Measurements from ENCODE around the gene STUM. TPM values are rescaled to one million over a fixed set of nuclear protein-coding genes. Genes with fewer than 3 reads are reported as not detected.

The STUM gene
- polyA plus RNA-seq, 2 of the 4 experiments (the other 2 are of a cell fraction), result not detected

DNA sequence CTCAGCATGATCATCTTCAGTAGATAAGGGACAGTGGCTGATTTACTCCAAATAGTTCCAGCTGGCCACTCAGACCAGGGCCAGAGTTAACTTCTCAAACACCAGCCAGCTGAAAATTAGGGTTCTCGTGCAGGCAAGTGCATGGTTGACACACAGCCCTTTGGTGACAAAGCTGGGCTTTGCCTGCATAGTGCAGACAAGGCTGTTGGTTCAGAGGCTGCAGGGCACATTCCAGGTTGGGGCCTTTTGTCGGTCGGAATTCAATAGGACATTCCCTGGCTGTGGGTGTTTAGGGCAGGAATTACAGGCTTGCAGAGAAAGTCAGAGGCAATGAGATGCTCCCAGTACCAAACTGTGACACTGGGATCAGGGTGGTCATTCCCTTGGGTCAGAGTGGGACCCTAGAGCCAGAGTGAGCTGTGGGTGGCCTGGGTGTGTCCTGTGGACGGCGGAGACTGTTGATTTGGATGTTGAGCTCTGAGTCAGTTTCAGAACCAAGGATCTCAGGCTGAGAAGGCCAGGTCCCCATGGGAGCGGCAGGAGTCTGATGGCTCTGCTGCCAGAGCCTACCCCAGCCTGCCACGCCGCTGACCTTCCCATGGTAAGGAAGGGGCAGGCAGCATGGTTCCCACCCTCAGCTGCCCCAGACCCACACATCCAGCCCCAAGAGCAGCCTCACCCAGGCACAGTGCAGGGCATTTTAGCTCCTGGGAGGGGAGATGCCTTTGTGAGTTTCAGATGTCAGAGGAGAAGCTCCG, 56.2 kb downstream of the STUM start:
- Histone ChIP-seq H3K4me1 (no peaks in the 10 kb centered on the region), H3K4me2 (no peak overlapping the region), H3K27ac (no peak overlapping the region), H3K9me3 (no peaks in the 10 kb centered on the region), H3K4me3 (no peak overlapping the region)
- no peak for TF ChIP-seq FOXS1 (CRISPR knock-in tag; IDR thresholded peaks at IDR 0.05)
- TF ChIP-seq, protein P1, sequence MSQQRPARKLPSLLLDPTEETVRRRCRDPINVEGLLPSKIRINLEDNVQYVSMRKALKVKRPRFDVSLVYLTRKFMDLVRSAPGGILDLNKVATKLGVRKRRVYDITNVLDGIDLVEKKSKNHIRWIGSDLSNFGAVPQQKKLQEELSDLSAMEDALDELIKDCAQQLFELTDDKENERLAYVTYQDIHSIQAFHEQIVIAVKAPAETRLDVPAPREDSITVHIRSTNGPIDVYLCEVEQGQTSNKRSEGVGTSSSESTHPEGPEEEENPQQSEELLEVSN (IDR thresholded peaks at IDR 0.05; ENCODE audit: borderline replicate concordance, low read depth), result no peak
- TF ChIP-seq POLR2A (IDR thresholded peaks at IDR 0.05; ENCODE audit: low read length), result no peak
- TF ChIP-seq BHLHE40 (IDR thresholded peaks at IDR 0.05; ENCODE audit: low read depth, low read length), result no peak
- TF ChIP-seq SMC3 (IDR thresholded peaks at IDR 0.05), result no peak
- TF ChIP-seq ZC3H11A (IDR thresholded peaks at IDR 0.05), result no peak
- TF ChIP-seq TP53 (CRISPR knock-in tag; IDR thresholded peaks at IDR 0.05), result no peak
- no peak for TF ChIP-seq EHF (CRISPR knock-in tag; IDR thresholded peaks at IDR 0.05)
- TF ChIP-seq, protein P2, sequence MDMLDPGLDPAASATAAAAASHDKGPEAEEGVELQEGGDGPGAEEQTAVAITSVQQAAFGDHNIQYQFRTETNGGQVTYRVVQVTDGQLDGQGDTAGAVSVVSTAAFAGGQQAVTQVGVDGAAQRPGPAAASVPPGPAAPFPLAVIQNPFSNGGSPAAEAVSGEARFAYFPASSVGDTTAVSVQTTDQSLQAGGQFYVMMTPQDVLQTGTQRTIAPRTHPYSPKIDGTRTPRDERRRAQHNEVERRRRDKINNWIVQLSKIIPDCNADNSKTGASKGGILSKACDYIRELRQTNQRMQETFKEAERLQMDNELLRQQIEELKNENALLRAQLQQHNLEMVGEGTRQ (IDR thresholded peaks at IDR 0.05), result no peak
- TF ChIP-seq RARB (CRISPR knock-in tag; IDR thresholded peaks at IDR 0.05), result no peak
- TF ChIP-seq NPAS2 (CRISPR knock-in tag; IDR thresholded peaks at IDR 0.05; ENCODE audit: borderline replicate concordance), result no peak
- TF ChIP-seq, protein P3, sequence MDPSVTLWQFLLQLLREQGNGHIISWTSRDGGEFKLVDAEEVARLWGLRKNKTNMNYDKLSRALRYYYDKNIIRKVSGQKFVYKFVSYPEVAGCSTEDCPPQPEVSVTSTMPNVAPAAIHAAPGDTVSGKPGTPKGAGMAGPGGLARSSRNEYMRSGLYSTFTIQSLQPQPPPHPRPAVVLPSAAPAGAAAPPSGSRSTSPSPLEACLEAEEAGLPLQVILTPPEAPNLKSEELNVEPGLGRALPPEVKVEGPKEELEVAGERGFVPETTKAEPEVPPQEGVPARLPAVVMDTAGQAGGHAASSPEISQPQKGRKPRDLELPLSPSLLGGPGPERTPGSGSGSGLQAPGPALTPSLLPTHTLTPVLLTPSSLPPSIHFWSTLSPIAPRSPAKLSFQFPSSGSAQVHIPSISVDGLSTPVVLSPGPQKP (IDR thresholded peaks at IDR 0.05; ENCODE audit: low read depth, low read length), result no peak
- TF ChIP-seq ZSCAN20 (CRISPR knock-in tag; IDR thresholded peaks at IDR 0.05), result no peak
- TF ChIP-seq ZFP36 (IDR thresholded peaks at IDR 0.05; ENCODE audit: borderline replicate concordance, partially characterized antibody), result no peak
- TF ChIP-seq RAD21 (conservative IDR thresholded peaks at IDR 0.05 in 1 of 2, IDR thresholded peaks at IDR 0.05 in 1 of 2), result no peak
- CTCF ChIA-PET, result interaction anchor here (1.2 to 1.5 kb wide), 5 partner anchors 21 to 180 kb away, joined by 4 to 6 read pairs (median 5); no protein-coding TSS in a partner anchor
- 89% methylated on average over 9 of the region's 9 CpGs for WGBS (ENCODE audit: missing lambda C conversion rate)
- FAIRE-seq (no peak), DNase-seq (ENCODE audit: low read depth in 1 of 2, low spot score in 1 of 2) (no peak), ATAC-seq (no peak)
- POLR2A ChIA-PET, result no interaction called here

DNA sequence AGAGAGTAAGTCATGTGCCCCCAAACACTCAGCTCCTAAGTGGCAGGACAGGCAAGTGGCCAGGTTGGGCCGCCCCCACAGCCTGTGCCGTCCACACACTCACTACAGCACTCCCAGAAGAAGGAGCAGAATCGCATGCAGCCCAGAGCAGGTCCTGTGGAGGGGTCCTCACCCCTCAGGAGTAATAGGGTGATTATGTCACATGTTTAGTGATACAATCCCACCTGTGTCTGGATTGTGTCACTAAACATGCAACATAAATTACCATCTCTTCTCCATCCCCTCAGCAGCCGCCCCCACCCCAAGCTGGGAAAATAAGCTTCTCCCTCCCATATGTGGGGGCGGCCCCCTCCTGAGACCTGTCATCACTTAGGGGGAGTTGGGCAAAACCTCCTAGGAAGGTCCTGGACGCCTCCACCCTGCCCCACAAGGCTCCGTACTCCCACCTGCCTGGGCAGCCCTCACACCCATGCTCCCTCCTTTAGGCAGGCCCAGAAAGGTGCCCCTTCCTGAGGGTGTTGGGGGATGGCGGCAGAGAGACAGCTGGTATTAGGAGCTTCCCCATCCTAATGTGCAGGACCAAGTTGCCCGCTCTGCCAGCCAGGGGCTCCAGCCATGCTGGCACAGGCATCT, 56.9 kb downstream of the STUM start:
- 77% methylated on average over 9 of the region's 9 CpGs for WGBS (ENCODE audit: missing lambda C conversion rate)
- CTCF ChIA-PET, result interaction anchor here (1.2 to 1.5 kb wide), 4 partner anchors 21 to 181 kb away, joined by 4 to 5 read pairs (median 4); no protein-coding TSS in a partner anchor

DNA sequence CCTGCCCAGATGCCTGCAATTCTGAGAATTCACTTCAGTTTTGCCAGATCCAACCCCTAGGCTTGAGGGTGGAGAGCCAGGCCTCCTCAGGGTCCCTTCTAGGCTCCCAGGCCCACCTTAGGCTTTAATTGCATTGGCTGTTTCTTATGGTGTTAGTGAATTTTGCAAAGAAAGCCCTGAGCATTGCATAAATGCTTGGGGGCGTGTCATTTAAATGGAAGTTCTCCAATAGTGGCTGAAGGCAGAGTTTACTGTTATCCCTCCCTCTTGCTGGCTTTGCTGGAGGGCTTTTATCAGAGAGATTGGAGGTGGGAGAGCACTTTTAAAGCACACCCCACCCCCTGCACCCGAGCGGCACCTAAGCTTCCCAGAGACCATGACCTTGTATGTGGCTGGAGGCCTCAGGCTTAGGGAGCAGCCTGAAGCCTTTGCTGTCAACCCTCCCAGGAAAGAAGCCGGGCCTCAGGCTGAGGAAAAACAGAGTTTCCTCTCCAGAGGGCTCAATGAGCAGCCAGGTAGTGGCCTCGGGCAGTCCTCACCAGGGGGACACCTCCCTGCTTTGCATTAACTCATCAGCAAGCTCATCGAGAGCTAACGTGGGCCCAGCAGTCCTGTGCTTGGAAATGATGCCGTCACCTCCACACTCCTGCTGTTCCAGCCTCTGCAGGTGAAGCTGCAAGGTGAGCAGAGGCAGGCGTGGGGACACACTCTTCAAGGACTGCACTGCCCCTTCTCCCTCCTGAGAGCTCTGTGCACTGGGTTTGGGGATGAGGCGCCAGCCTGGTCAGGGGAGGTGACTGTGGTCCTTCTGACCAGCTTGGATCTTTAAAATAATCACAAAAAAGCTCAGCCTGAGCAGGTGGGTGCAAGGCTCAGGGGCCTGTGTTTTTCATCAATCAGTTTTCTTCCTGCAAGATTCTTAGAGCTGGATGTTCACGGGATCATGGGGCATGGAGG, 58.0 kb downstream of the STUM start:
- FAIRE-seq (no peak), ATAC-seq (no peak), DNase-seq (ENCODE audit: low read depth in 1 of 2, low spot score in 1 of 2) (no peak)
- POLR2A ChIA-PET, result no interaction called here
- 65% methylated on average over 9 of the region's 11 CpGs for WGBS (ENCODE audit: missing lambda C conversion rate)
- Histone ChIP-seq H3K4me3 (no peak overlapping the region), H3K4me2 (no peak overlapping the region), H3K27ac (no peak overlapping the region), H3K4me1 (no peaks in the 10 kb centered on the region), H3K9me3 (no peaks in the 10 kb centered on the region)
- CTCF ChIA-PET, result interaction anchor here (0.7 to 1.2 kb wide), 2 partner anchors 20 to 28 kb away, joined by 3 to 5 read pairs; no protein-coding TSS in a partner anchor
- TF ChIP-seq JUNB (IDR thresholded peaks at IDR 0.05) (no peak), FOSB (CRISPR knock-in tag; IDR thresholded peaks at IDR 0.05) (no peak), CHD4 (IDR thresholded peaks at IDR 0.05; ENCODE audit: borderline replicate concordance) (no peak), EHF (CRISPR knock-in tag; IDR thresholded peaks at IDR 0.05) (no peak), POLR2A (IDR thresholded peaks at IDR 0.05; ENCODE audit: low read length) (no peak), ZSCAN20 (CRISPR knock-in tag; IDR thresholded peaks at IDR 0.05) (no peak), ZFP36 (IDR thresholded peaks at IDR 0.05; ENCODE audit: borderline replicate concordance, partially characterized antibody) (no peak), BHLHE40 (IDR thresholded peaks at IDR 0.05; ENCODE audit: low read depth, low read length) (no peak), PHF8 (IDR thresholded peaks at IDR 0.05; ENCODE audit: borderline replicate concordance, low read depth) (no peak), JUN (IDR thresholded peaks at IDR 0.05) (no peak), POLR2AphosphoS2 (conservative IDR thresholded peaks at IDR 0.05; ENCODE audit: low read length) (no peak), HOXB5 (CRISPR knock-in tag; IDR thresholded peaks at IDR 0.05) (no peak)
- TF ChIP-seq, protein P4, sequence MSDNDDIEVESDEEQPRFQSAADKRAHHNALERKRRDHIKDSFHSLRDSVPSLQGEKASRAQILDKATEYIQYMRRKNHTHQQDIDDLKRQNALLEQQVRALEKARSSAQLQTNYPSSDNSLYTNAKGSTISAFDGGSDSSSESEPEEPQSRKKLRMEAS (IDR thresholded peaks at IDR 0.05), result no peak
- TF ChIP-seq, protein P5, sequence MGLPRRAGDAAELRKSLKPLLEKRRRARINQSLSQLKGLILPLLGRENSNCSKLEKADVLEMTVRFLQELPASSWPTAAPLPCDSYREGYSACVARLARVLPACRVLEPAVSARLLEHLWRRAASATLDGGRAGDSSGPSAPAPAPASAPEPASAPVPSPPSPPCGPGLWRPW (IDR thresholded peaks at IDR 0.05), result no peak
- TF ChIP-seq, protein P6, sequence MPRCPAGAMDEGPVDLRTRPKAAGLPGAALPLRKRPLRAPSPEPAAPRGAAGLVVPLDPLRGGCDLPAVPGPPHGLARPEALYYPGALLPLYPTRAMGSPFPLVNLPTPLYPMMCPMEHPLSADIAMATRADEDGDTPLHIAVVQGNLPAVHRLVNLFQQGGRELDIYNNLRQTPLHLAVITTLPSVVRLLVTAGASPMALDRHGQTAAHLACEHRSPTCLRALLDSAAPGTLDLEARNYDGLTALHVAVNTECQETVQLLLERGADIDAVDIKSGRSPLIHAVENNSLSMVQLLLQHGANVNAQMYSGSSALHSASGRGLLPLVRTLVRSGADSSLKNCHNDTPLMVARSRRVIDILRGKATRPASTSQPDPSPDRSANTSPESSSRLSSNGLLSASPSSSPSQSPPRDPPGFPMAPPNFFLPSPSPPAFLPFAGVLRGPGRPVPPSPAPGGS (IDR thresholded peaks at IDR 0.05), result no peak

More for the DNA sequence above, 56.9 kb downstream of the STUM start:
- ATAC-seq (no peak), DNase-seq (ENCODE audit: low read depth in 1 of 2, low spot score in 1 of 2) (no peak), FAIRE-seq (no peak)
- H3K27ac ChIP-seq, result no peak overlapping the region
- no peak overlapping the region for H3K4me3 ChIP-seq
- POLR2A ChIA-PET, result no interaction called here
- TF ChIP-seq POLR2A (IDR thresholded peaks at IDR 0.05; ENCODE audit: low read length), result no peak
- H3K4me2 ChIP-seq, result no peak overlapping the region
- H3K4me1 ChIP-seq, result no peaks in the 10 kb centered on the region
- no peaks in the 10 kb centered on the region for H3K9me3 ChIP-seq

All from A549 (cell line).